GM19397 (cell line): ENCODE measurements around the gene ACOT8.
"Not testable (repeated sequence)": the region's sequence is repeated elsewhere in the genome, so short reads cannot be mapped to it uniquely, and the experiment has no call there.

Source experiments
- ATAC-seq: cut with Tn5 transposase; IDR thresholded peaks from one replicate; pipeline ENCODE4 v1.9.1; 2021; ENCODE audit warnings: mild to moderate bottlenecking, moderate library complexity; ENCODE audit not compliant: unreplicated experiment

ACOT8 gene

DNA sequence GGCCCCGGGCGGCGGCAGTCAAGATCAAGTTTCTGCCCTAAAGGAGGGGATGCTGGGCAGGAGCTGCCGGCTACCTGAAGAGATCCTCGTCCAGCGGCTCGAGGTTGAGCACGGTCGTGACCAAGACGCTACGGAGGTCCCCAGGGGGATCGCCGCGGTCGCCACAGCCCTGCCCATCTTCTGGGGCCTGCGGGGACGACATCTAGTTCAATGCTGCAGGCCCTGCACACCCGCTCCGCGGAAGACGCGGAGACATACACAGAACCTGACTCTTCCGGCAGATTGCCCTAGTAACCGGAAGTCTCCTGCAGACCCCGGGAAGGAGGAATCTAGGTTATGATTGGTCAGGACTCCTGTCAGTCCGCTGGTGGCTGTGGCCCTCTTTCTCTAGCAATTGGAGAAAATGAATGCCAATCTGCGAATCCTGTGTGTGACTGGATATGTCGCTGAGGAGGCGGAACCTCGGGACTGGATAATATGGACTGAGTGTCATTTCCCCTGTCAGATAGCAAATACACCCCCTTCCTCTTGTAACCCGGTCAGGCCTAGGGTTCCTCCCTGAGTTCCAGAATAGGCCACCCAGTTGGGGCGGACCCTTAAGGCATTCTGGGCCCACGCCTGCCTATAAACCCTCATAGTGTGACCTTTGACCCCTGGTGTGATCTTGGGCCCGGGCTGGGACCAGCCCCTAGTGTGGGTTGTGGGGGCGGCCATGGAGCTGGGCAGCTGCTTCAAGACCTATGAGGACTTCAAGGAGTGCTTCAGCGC is at the start of gene ACOT8, which contains the start of gene ZSWIM3:
TSS of gene ACOT8 (minus strand) at position 279 of the 768 bp plus-strand sequence. CDS start at position 202, 77 bp downstream.
TSS of gene ZSWIM3 (plus strand) at position 501 of the 768 bp plus-strand sequence. CDS start at position 713, 212 bp downstream.
- peak; percentile 95 for ATAC-seq

- ATAC-seq = no peak
These were observed 48.4 kb upstream of the ACOT8 start for GRCh38 chr20:45905505-45906079.

DNA sequence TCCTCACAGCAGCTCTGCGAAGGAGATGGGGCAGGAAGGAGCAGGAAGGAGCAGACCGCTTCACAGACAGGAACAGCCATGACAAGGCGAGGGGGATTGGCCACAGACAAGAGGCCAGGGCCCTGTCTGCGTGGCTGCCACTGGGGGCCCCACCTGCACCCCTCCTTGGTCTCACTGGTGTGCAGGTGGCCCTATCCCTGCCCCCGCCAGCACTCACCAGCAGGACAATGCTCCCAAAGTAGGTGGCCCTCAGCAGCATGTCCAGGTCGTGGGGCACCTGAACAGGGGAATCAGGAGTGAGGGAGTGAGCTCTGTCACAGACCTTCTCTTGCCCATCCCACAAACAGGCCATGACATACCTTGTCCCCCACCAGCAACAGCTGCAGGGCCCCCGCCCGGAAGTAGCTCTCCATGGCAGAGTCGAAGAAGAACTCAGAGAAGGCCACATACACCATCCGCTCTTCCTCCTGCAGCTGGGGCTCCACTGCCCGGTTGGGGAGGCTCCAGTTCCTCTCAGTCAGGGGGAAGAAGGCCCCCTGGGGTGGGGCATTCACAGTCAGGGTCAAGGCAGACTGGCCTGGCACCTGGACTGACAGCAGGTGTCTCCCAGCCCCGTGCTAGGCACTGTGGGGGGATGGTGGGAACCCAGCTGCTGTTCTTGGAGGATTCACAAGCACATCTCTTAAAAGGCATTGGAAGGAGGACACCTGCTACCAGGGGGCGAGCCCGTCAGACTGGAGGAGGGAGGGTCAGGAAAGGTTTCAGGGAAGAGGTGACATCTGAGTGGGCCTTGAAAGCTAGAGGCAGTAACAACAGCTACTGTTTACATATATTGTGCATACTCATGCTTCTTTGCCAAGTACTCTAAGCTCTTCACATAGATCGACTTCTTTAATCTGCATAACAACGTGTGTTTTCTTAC is 47.7 kb upstream of the ACOT8 start:
- no peak for ATAC-seq

GRCh38 chr20:45902199-45902701 is 45.1 kb upstream of the ACOT8 start:
- ATAC-seq = no peak

GRCh38 chr20:45901332-45901731 is 44.1 kb upstream of the ACOT8 start:
- not testable (repeated sequence) for ATAC-seq

GRCh38 chr20:45899046-45899835 is 42.0 kb upstream of the ACOT8 start:
- no peak for ATAC-seq

DNA sequence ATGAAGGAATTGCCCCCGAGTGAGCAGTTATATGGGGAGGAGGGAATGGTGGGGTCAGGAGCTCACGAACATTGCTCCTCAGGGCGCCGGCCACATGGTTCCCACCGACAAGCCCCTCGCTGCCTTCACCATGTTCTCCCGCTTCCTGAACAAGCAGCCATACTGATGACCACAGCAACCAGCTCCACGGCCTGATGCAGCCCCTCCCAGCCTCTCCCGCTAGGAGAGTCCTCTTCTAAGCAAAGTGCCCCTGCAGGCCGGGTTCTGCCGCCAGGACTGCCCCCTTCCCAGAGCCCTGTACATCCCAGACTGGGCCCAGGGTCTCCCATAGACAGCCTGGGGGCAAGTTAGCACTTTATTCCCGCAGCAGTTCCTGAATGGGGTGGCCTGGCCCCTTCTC is 41.1 kb upstream of the ACOT8 start:
- no peak for ATAC-seq

- ATAC-seq = no peak
These were observed 40.5 kb upstream of the ACOT8 start for GRCh38 chr20:45897692-45898091.

GRCh38 chr20:45897289-45897688 is 40.1 kb upstream of the ACOT8 start:
- no peak for ATAC-seq

DNA sequence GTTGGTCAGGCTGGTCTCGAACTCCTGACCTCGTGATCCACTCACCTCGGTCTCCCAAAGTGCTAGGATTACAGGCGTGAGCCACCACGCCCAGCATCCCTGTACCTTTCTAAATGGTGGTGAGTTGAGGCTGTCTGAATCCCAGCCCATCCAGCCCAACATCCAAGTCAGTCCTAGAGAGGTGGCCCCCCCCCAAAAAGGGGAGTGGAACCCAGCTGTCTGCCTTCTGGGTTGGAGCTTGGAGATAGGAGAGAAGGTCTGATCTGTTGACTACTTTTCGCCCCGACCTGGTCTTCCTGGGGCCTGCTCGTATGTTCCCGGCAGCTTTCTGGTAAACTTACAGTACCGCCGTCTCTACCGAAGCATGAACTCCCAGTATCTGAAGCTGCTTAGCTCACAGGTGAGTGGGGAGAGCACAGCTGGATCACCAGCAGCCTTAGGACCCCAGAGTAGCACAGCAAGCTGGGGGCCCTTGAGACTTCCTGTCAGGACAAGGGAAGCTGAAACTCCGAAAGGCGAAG is 39.5 kb upstream of the ACOT8 start:
- no peak for ATAC-seq

- ATAC-seq = no peak
These were observed 37.6 kb upstream of the ACOT8 start for GRCh38 chr20:45894797-45895196.

DNA sequence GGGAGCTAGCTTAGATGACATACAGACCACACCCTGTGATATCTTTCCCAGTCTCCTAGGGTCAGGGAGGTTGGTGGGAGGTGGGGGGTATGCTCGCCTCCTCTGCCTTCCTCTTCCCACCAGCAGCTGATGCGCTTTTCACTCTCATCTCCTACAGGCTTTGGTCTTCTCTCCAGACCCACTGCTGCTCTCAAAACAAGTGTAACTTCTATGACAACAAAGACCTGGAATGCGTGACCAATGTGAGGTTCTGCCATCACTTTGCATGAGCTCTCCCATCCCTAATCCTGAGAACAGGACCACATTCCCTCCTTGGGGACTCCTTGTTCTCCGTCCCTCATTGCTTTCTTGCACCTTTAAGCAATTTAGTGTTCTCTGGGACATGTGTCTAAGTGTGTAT is 36.6 kb upstream of the ACOT8 start:
- no peak for ATAC-seq

DNA sequence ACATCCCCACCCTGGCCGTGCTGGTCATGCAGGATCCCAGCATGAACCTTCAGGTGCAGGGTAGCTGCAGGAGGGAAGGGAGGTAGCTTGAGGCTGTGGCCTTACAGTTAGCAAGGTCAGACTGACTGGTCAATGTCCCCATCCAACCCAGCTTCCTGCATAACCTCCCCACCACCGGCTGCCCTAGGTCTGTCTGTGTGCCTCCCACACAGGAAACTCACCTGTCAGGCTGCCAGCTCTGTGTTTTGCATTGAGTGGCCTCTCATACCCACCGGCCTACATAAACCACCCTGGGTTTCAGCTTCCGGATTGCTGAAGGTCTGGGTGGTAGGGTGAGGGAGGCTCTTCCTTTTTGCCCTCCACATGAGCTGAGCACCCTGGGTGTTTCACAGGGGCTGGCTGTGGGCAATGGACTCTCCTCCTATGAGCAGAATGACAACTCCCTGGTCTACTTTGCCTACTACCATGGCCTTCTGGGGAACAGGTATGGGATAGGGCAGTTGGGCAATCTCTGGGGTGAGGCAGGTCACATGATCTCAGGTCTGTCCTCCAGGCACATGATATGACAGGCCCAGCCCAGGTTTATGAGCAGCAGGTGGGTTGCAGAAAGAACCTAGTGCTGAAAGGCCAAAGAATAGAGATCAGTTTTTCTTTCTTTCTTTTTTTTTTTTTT is 35.8 kb upstream of the ACOT8 start:
- no peak for ATAC-seq

- ATAC-seq = no peak
These were observed 35.0 kb upstream of the ACOT8 start for GRCh38 chr20:45892049-45892825.

- peak; percentile 79 for ATAC-seq
These were observed 34.1 kb upstream of the ACOT8 start, which contains the start of the genes CTSA and NEURL2 for GRCh38 chr20:45890985-45891983. Gene CTSA (plus strand): TSS chr20:45891335. CDS start chr20:45891569, 234 bp downstream. Gene NEURL2 (minus strand): TSS chr20:45891208. CDS start chr20:45890991, 217 bp downstream.

DNA sequence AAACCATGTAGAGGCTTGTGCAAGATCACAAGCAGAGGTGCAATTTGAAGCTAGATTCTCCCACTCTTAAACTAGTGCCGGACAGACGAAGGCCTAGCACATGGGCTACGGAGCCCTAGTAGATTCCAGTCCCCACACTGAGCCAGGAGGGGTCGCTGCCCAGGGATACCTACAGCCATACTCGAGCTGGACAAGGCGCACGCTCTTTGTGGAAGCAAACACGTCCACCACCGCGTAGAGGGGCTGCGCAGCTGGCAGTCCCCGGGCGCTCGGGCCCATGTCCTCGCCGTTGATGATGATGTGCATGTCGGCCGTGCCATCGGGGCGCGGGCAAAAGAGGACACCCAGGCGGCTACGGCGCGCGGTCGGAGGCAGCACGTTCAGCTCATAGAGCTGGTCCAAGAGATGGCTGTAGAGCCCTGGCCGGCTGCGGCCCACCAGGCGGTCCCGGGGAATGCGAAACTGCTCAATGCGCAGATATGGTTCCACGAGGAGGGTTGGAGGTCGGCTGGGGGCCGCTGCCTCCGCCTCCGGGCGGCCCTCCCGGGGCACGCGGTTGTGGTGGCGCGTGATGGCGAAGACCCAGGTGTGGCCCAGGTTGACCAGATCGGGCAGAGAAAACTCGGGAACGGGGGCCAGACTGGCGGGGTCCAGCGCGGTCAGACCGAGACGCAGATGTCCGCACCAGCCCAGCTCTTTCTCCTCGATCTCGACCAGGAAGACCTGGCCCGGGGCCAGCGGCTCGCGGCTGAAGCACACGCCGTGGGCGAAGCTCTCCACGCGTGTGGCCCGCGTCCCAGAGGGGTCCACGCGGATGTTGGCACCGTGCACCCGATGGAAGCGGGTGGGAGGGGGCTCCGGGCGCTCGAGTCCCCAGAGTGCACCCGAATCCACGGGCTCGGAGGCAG is 33.1 kb upstream of the ACOT8 start:
- ATAC-seq = peak; percentile 20
